Stomach (tissue), 9 donors: Measurements from ENCODE around the gene ALX3. TPM values are rescaled to one million over a fixed set of nuclear protein-coding genes. Genes with fewer than 3 reads are reported as not detected.

Experiments used
- DNase-seq, 2 donors: peaks; one replicate each; pipeline versions ENCODE4 v3.0.0 to v3.0.0-alpha.2; 2013 to 2019
- H3K27ac ChIP-seq, 5 donors: fragments of 200-600 bp in 4 of 5; sonication (generic) in 4 of 5; one replicate each; pipeline ENCODE4 v1.5.1; 2013 to 2019; ENCODE audit warnings: mild to moderate bottlenecking in 1 of 5, moderate library complexity in 1 of 5
- H3K27me3 ChIP-seq, 3 donors: fragments of 200-600 bp; sonication (generic); one replicate each; pipeline ENCODE4 v1.5.1; 2017 to 2019; ENCODE audit warnings: mixed run types in 1 of 3
- H3K36me3 ChIP-seq, 4 donors: fragments of 200-600 bp; sonication (generic); 1 replicate in 3 of 4; 2 replicates in 1 of 4; pipeline ENCODE4 v1.5.1; 2016 to 2019
- H3K4me1 ChIP-seq, 4 donors: fragments of 200-600 bp; sonication (generic); one replicate each; pipeline ENCODE4 v1.5.1; 2016 to 2019
- H3K4me3 ChIP-seq, 4 donors: fragments of 200-600 bp; sonication (generic) in 3 of 4; one replicate each; pipeline ENCODE4 v1.5.1; 2016 to 2019; ENCODE audit warnings: mild to moderate bottlenecking in 1 of 4
- H3K9me3 ChIP-seq, 4 donors: fragments of 200-600 bp; sonication (generic); one replicate each; pipeline ENCODE4 v1.5.1; 2016 to 2019
- CTCF ChIP-seq, 7 experiments: fragments of 450-650 bp in 4 of 7; fragments of 200-600 bp in 3 of 7; sonication (generic) in 3 of 7; IDR thresholded peaks; one replicate each; pipeline ENCODE4 v1.5.1; 2016 to 2019; ENCODE audit warnings: antibody characterized with exemption in 7 of 7, control low read depth in 2 of 7, mild to moderate bottlenecking in 1 of 7
- EP300 ChIP-seq: sonication (generic); formaldehyde crosslinking; IDR thresholded peaks from one replicate; pipeline ENCODE4 v1.6.1; 2017; ENCODE audit warnings: antibody characterized with exemption
- POLR2A ChIP-seq, 4 donors: fragments of 450-650 bp; IDR thresholded peaks; one replicate each; pipeline ENCODE4 v1.6.1; 2016; ENCODE audit warnings: antibody characterized with exemption in 4 of 4, control low read depth in 2 of 4, mild to moderate bottlenecking in 1 of 4, moderate library complexity in 1 of 4
- POLR2AphosphoS5 ChIP-seq, 3 donors: sonication (generic); formaldehyde crosslinking; IDR thresholded peaks; one replicate each; pipeline ENCODE4 v1.6.1; 2016; ENCODE audit warnings: antibody characterized with exemption in 3 of 3
- WGBS, 5 donors: extraction: QIAGEN DNeasy Blood & Tissue Kit in 3 of 5; methylation state at CpG; one replicate each; pipeline versions ENCODE4 v1.1.5 to v1.1.7; 2013 to 2018; 5-methylcytosine and 5-hydroxymethylcytosine counted together
- intact Hi-C: fragments of 100-400 bp; cut with DNase I; formaldehyde crosslinking; loops from one replicate; pipeline ENCODE4 v1.15.1; 2023; ENCODE audit warnings: low total_unique reads
- polyA plus RNA-seq, 3 donors: library from polyadenylated mRNA; stranded (reverse); fragments of 200-250 nt; gene quantifications; one replicate each; pipeline ENCODE4 v1.2.3, GENCODE V29; 2013
- total RNA-seq, 5 donors: library from RNA; depleted of rRNA; stranded (reverse); fragments of >200 nt; gene quantifications; one replicate each; pipeline versions ENCODE4 v1.1.0 to v1.2.3, GENCODE V29; 2014 to 2016
- donor health status: healthy with polysubstance abuse.
- donor health status: Bipolar disorder and iron deficiency.
- donor health status: healthy.

ALX3 gene
- total and polyA plus RNA-seq, 8 donors, result 0.08 TPM; not detected in 7

- Histone ChIP-seq H3K9me3 (no peaks in the 10 kb centered on the region), H3K4me3 (no peak overlapping the region), H3K27me3 (no peaks in the 10 kb centered on the region), H3K27ac (no peak overlapping the region), H3K36me3 (peaks cover 97 to 100% (median 100%) of the 10 kb centered on the region in 4 donors), H3K4me1 (no peaks in the 10 kb centered on the region)
- TF ChIP-seq POLR2A (IDR thresholded peaks at IDR 0.05) (no peak), POLR2AphosphoS5 (IDR thresholded peaks at IDR 0.05) (no peak)
- WGBS, 5 donors, result 91 to 100% (median 96%) methylated on average over 8 to 10 of the region's 10 CpGs
- DNase-seq, result no peak
- intact Hi-C loops, result no loop called here
Observed at GRCh38 chr1:110043016-110043415, 27.5 kb downstream of the ALX3 start.

GRCh38 chr1:110040548-110040947, 29.9 kb downstream of the ALX3 start:
- no peak for DNase-seq
- no peak for TF ChIP-seq POLR2A (IDR thresholded peaks at IDR 0.05)
- no peak for TF ChIP-seq EP300
- TF ChIP-seq POLR2AphosphoS5 (IDR thresholded peaks at IDR 0.05), result no peak
- no peak for TF ChIP-seq CTCF (IDR thresholded peaks at IDR 0.05)
- intact Hi-C loops, result no loop called here
- WGBS, 5 donors, result 88 to 96% (median 91%) methylated on average over 1 to 4 of the region's 4 CpGs
- no peak overlapping the region for H3K27ac ChIP-seq
- H3K27me3 ChIP-seq, result no peaks in the 10 kb centered on the region
- no peaks in the 10 kb centered on the region for H3K9me3 ChIP-seq
- H3K36me3 ChIP-seq, result peaks cover 79 to 87% (median 82%) of the 10 kb centered on the region in 4 donors
- H3K4me1 ChIP-seq, result peaks cover 7 to 20% (median 13%) of the 10 kb centered on the region in 4 donors
- no peak overlapping the region for H3K4me3 ChIP-seq

- no peak for TF ChIP-seq POLR2AphosphoS5 (IDR thresholded peaks at IDR 0.05)
- TF ChIP-seq POLR2A (IDR thresholded peaks at IDR 0.05), result no peak
- TF ChIP-seq EP300, result no peak
- TF ChIP-seq CTCF (IDR thresholded peaks at IDR 0.05), result no peak
- peaks cover 70 to 78% (median 73%) of the 10 kb centered on the region in 4 donors for H3K36me3 ChIP-seq
- 76 to 88% (median 85%) methylated on average over 4 of the region's 4 CpGs for WGBS, 5 donors
- no peak for DNase-seq
- H3K9me3 ChIP-seq, result no peaks in the 10 kb centered on the region
- no peak overlapping the region for H3K4me3 ChIP-seq
- no peaks in the 10 kb centered on the region for H3K27me3 ChIP-seq
- no peak overlapping the region for H3K27ac ChIP-seq
- H3K4me1 ChIP-seq, result peaks cover 10 to 26% (median 18%) of the 10 kb centered on the region in 4 donors
- intact Hi-C loops, result no loop called here
Observed at GRCh38 chr1:110039641-110040040, 30.8 kb downstream of the ALX3 start.

GRCh38 chr1:110038271-110038670, 32.2 kb downstream of the ALX3 start:
- no peak for DNase-seq
- intact Hi-C loops, result no loop called here
- Histone ChIP-seq H3K36me3 (peaks cover 56 to 64% (median 59%) of the 10 kb centered on the region in 4 donors), H3K4me3 (no peak overlapping the region), H3K27me3 (no peaks in the 10 kb centered on the region), H3K9me3 (no peaks in the 10 kb centered on the region), H3K27ac (no peak overlapping the region), H3K4me1 (peaks cover 10 to 31% (median 21%) of the 10 kb centered on the region in 4 donors)
- 90 to 96% (median 95%) methylated on average over 4 to 5 of the region's 5 CpGs for WGBS, 5 donors
- TF ChIP-seq POLR2A (IDR thresholded peaks at IDR 0.05) (no peak), CTCF (IDR thresholded peaks at IDR 0.05) (no peak), EP300 (no peak), POLR2AphosphoS5 (IDR thresholded peaks at IDR 0.05) (no peak)

GRCh38 chr1:110035236-110035752, 35.2 kb downstream of the ALX3 start:
- Histone ChIP-seq H3K4me3 (peak overlapping the region; percentile 88 to 100 (median 98)), H3K27ac (peak overlapping the region in 4 of 5 donors; percentile 86 to 93 (median 90)), H3K4me1 (peaks cover 10 to 39% (median 21%) of the 10 kb centered on the region in 4 donors), H3K36me3 (peaks cover 26 to 34% (median 29%) of the 10 kb centered on the region in 4 donors), H3K9me3 (no peaks in the 10 kb centered on the region), H3K27me3 (no peaks in the 10 kb centered on the region)
- no peak for DNase-seq
- TF ChIP-seq CTCF (IDR thresholded peaks at IDR 0.05), result no peak
- no peak for TF ChIP-seq POLR2A (IDR thresholded peaks at IDR 0.05)
- no peak for TF ChIP-seq EP300
- TF ChIP-seq POLR2AphosphoS5 (IDR thresholded peaks at IDR 0.05), result no peak
- intact Hi-C loops, result no loop called here
- WGBS, 5 donors, result 6 to 8% (median 8%) methylated on average over 16 of the region's 16 CpGs
